ENCODE data around the gene HEXIM2. TPM values are rescaled to one million over a fixed set of nuclear protein-coding genes. Genes with fewer than 3 reads are reported as not detected.

The HEXIM2 gene
- total and polyA plus RNA-seq, 2 donors = 2.0 to 7.9 TPM

Small RNA genes within 50 kb of the gene (small RNA-seq; reads per million reads assigned to genes)
- 0.12 reads per million for gene MIR6784

Other genes starting within 250 kb of the HEXIM2 start
- gene GFAP, start 246.4 kb upstream of the HEXIM2 start, total RNA-seq = 0.53 TPM
- gene GFAP, start 246.4 kb upstream of the HEXIM2 start, polyA plus RNA-seq = 1.4 TPM
- gene KIF18B, start 214.1 kb upstream of the HEXIM2 start, total RNA-seq = 2.5 TPM
- 0.20 TPM for gene KIF18B, start 214.1 kb upstream of the HEXIM2 start, polyA plus RNA-seq
- 12.6 TPM for gene C1QL1, start 193.6 kb upstream of the HEXIM2 start, total RNA-seq
- 15.1 TPM for gene C1QL1, start 193.6 kb upstream of the HEXIM2 start, polyA plus RNA-seq
- gene DCAKD, start 110.2 kb upstream of the HEXIM2 start, total RNA-seq = 26.5 TPM
- 39.4 TPM for gene DCAKD, start 110.2 kb upstream of the HEXIM2 start, polyA plus RNA-seq
- 31.4 TPM for gene NMT1, start 100.6 kb upstream of the HEXIM2 start, total RNA-seq
- 50.1 TPM for gene NMT1, start 100.6 kb upstream of the HEXIM2 start, polyA plus RNA-seq
- 18.1 TPM for gene PLCD3, start 29.4 kb upstream of the HEXIM2 start, total RNA-seq
- gene PLCD3, start 29.4 kb upstream of the HEXIM2 start, polyA plus RNA-seq = 84.1 TPM
- gene ACBD4, start 26.2 kb upstream of the HEXIM2 start, total RNA-seq = 4.5 TPM
- 18.2 TPM for gene ACBD4, start 26.2 kb upstream of the HEXIM2 start, polyA plus RNA-seq
- gene HEXIM1, start 13.4 kb upstream of the HEXIM2 start, total RNA-seq = 19.2 TPM
- 22.0 TPM for gene HEXIM1, start 13.4 kb upstream of the HEXIM2 start, polyA plus RNA-seq
- 3.1 TPM for gene FMNL1, start 60.0 kb downstream of the HEXIM2 start, total RNA-seq
- 10.8 TPM for gene FMNL1, start 60.0 kb downstream of the HEXIM2 start, polyA plus RNA-seq
- not detected for gene SPATA32, start 100.2 kb downstream of the HEXIM2 start, total RNA-seq
- gene SPATA32, start 100.2 kb downstream of the HEXIM2 start, polyA plus RNA-seq = not detected
- gene MAP3K14, start 155.1 kb downstream of the HEXIM2 start, total RNA-seq = 2.9 TPM
- gene MAP3K14, start 155.1 kb downstream of the HEXIM2 start, polyA plus RNA-seq = 15.6 TPM

Data from urinary bladder (tissue), 2 donors.